Measurements from ENCODE around the gene ERMARD.

ERMARD gene

GRCh38 chr6:169738204-169738975 is 13.0 kb upstream of the ERMARD start:
- TF ChIP-seq, protein P1, sequence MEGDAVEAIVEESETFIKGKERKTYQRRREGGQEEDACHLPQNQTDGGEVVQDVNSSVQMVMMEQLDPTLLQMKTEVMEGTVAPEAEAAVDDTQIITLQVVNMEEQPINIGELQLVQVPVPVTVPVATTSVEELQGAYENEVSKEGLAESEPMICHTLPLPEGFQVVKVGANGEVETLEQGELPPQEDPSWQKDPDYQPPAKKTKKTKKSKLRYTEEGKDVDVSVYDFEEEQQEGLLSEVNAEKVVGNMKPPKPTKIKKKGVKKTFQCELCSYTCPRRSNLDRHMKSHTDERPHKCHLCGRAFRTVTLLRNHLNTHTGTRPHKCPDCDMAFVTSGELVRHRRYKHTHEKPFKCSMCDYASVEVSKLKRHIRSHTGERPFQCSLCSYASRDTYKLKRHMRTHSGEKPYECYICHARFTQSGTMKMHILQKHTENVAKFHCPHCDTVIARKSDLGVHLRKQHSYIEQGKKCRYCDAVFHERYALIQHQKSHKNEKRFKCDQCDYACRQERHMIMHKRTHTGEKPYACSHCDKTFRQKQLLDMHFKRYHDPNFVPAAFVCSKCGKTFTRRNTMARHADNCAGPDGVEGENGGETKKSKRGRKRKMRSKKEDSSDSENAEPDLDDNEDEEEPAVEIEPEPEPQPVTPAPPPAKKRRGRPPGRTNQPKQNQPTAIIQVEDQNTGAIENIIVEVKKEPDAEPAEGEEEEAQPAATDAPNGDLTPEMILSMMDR (IDR thresholded peaks at IDR 0.05; ENCODE audit: low read depth, low read length) = no peak
- in situ Hi-C loops (cut with HindIII; ENCODE audit: low sequenced_read_pairs) = no loop called here
- DNase-seq (ENCODE audit: low read depth, low spot score) = no peak
- no peak overlapping the region for H3K4me3 ChIP-seq (ENCODE audit: low read depth, low read length)

GRCh38 chr6:169738976-169739529 is 12.4 kb upstream of the ERMARD start:
- TF ChIP-seq, protein P1 (IDR thresholded peaks at IDR 0.05; ENCODE audit: low read depth, low read length) = no peak
- DNase-seq (ENCODE audit: low read depth, low spot score) = no peak
- no peak overlapping the region for H3K4me3 ChIP-seq (ENCODE audit: low read depth, low read length)
- in situ Hi-C loops (cut with HindIII; ENCODE audit: low sequenced_read_pairs) = no loop called here

DNA sequence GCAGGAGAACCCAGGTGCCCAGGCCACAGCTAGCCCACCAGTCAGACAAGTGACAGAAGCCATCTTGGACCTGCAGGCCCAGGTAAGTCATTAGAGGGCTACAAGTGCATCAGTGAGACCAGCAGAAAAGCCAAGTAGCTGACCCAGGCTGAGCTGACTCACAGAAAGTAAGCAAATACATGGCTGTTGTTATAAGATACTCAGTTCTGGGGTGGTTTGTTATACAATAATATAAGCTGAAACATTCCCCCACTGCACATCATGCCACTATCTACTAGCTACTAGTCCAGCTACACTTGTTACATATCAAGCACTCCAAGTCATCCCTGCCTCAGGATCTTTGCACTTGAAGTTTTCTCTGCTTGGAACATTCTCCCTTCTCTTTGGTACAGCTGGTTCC is 10.1 kb upstream of the ERMARD start:
- TF ChIP-seq, protein P1 (IDR thresholded peaks at IDR 0.05; ENCODE audit: low read depth, low read length) = no peak
- H3K4me3 ChIP-seq (ENCODE audit: low read depth, low read length) = no peak overlapping the region
- DNase-seq (ENCODE audit: low read depth, low spot score) = no peak
- in situ Hi-C loops (cut with HindIII; ENCODE audit: low sequenced_read_pairs) = no loop called here

GRCh38 chr6:169745405-169745804 is 6.0 kb upstream of the ERMARD start:
- DNase-seq (ENCODE audit: low read depth, low spot score) = no peak
- no peak overlapping the region for H3K4me3 ChIP-seq (ENCODE audit: low read depth, low read length)
- TF ChIP-seq, protein P1 (IDR thresholded peaks at IDR 0.05; ENCODE audit: low read depth, low read length) = no peak
- in situ Hi-C loops (cut with HindIII; ENCODE audit: low sequenced_read_pairs) = no loop called here

DNA sequence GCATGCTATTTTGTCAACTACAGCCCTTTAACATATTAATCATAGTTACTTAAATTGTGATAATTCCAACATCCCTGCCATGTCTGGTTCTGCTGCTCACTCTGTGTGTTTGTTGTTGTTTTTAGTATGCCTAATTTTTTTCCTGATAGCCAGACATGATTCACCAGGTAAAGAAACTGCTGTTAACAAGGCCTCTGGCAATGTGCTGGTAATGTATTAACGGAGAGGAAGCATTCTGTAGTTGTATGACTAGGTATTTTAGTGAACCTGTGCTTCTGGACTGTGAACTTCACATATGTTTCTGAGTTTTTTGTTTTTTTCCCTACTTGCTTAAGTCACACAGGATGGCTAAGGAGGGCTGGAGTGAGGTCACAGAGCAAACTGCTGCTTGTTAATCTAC is 4.9 kb upstream of the ERMARD start:
- DNase-seq (ENCODE audit: low read depth, low spot score) = no peak
- in situ Hi-C loops (cut with HindIII; ENCODE audit: low sequenced_read_pairs) = no loop called here
- TF ChIP-seq, protein P1 (IDR thresholded peaks at IDR 0.05; ENCODE audit: low read depth, low read length) = no peak
- no peak overlapping the region for H3K4me3 ChIP-seq (ENCODE audit: low read depth, low read length)

- TF ChIP-seq, protein P1 (IDR thresholded peaks at IDR 0.05; ENCODE audit: low read depth, low read length) = no peak
- in situ Hi-C loops (cut with HindIII; ENCODE audit: low sequenced_read_pairs) = no loop called here
- no peak for DNase-seq (ENCODE audit: low read depth, low spot score)
- H3K4me3 ChIP-seq (ENCODE audit: low read depth, low read length) = peak overlapping the region; percentile 86
Observed at GRCh38 chr6:169752074-169752623, 727 bp downstream of the ERMARD start.

Measured in astrocyte of the spinal cord (primary cell).